GM15510 (cell line): Measurements from ENCODE around the gene PLCE1.

Source experiments
- POLR2A ChIP-seq: IDR thresholded peaks from 3 replicates; pipeline ENCODE4 v1.6.1; 2011; ENCODE audit warnings: borderline replicate concordance; ENCODE audit not compliant: insufficient read length; ENCODE audit errors: extremely low read depth

PLCE1 gene

DNA sequence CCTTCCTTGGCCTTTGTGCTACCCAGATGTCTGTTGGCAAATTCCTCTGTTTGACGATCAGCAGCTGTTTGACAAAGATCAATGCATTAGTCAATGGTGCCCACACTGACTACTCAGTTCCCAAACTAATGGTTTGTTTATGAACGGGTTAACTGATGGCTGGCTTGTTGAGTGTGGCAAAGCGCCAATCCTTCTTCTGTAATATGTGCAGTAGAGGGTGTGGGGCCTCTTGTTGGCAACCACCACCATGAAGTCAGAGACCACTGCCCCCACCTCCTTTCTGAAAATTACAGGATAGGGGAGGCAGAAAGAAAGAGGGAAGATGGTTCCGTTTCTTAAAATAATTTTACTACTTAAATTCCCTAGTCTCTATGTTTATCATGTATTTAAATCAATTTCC, 2.6 kb upstream of the PLCE1 start:
- TF ChIP-seq POLR2A, result no peak

DNA sequence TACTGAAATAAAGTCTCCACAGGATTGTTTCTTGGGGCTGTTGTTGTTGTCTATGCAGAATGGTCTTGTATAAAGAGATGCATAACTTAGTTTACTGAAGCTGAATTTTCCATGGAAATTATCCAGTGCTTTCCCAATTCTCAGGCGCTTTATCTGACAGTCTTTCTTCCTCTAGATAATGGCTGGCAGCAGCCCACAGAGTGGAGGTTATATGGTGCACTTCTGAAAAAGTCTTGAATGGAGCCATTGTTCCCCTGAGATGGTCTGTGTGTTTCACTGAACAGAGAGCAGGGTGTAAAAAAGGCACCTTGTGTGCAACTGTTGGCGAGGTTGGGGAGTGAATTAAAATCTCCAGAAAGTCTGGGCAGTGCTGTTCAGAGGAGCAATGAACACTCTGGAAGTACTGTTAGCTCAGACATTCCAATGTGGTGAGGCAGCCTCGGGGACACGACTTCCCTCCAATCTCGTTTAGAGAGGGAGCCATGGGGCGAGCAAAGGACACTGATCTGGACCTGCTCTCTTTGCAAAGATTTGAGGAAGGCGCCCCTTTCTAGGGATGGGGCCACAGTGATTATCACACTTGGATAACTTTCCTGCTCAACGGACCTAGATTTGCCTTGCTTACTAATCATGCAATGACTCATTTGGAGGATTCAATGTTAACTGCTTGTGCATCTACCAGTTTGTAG, 2.0 kb upstream of the PLCE1 start:
- TF ChIP-seq POLR2A, result no peak

DNA sequence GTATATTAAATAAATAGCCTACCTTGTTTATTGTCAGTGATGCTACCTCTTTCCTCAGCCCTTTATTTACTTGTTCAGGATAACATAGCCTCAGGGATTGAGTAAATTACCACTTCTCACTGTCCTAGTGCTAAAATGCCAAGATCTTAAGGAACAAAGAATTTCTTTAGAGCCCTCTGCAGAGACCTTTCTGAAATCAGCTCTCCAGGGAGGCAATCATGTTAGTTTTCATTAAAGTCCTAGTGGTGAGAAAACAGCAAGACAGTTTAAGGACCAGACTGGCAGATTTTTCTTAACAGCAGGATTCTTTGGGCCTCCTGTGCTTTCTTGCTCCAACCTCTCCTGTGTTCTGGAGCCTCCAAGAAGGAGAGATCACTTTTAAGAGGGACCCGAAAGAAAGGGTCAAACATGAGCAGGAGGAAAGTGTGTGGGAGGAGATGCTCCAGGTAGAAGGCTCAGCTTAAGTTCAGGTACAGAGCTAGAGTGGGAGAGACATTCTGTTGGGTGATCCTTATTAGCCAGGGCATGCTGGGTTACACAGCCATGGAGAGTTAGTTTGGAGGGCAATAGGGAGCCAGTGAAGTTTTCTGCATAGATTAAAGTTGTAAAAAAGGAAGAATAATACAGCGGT, 1.2 kb upstream of the PLCE1 start:
- TF ChIP-seq POLR2A, result no peak

DNA sequence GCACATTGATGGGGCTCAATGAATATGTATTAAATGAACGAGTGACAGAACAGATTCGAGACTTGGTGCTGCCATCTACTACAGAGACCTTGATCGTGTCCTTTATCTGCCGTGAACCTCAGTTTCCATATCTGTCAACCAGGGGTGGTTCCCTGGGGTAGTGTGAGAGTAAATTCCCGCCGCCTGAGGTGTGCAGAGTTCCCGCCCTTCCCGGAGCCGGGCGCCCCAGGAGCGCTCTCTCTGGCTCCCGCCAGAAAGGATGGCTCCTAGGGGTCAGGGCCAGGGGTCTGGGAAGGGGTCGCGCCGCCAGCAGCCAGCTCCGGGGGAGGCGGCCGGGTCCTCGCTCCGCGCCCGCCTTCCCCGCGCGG, 333 bp upstream of the PLCE1 start:
- no peak for TF ChIP-seq POLR2A

DNA sequence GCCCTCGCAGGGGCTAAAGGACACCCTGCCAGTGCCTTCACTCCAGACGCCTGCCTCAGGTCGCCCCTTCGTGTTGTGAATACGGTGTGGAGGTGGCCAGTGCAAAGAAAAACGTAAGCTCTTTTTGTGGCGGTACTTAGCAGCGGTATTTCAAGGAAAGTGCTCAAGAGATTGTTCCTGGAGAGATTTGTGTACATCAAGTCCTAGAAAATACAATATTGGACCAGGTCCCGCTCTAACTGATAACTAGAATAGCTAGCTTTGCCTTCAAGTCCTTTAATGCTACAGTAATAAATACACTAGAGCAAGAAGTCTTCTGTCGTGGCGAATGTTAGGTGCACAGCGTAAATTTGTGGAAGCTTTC, 689 bp downstream of the PLCE1 start:
- TF ChIP-seq POLR2A, result no peak

DNA sequence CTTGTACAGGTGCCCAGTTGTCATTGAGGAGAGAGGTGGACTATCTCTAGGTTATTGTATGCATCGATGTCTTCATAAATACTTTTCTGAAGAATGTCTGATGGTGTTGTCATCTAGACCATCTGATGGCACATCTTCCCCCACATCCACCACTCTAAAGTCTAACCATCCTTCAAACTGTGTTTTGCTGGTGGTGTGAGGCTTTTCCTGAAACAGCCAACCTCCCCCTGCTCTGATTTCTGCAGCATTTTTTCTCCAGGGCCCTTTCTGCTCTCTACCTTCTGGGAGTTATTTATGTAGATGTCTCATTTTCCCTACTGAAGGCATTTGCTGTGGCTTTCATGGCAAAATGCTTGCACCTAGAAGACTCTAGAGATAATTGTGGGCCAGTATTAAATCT, 1.5 kb downstream of the PLCE1 start:
- no peak for TF ChIP-seq POLR2A

DNA sequence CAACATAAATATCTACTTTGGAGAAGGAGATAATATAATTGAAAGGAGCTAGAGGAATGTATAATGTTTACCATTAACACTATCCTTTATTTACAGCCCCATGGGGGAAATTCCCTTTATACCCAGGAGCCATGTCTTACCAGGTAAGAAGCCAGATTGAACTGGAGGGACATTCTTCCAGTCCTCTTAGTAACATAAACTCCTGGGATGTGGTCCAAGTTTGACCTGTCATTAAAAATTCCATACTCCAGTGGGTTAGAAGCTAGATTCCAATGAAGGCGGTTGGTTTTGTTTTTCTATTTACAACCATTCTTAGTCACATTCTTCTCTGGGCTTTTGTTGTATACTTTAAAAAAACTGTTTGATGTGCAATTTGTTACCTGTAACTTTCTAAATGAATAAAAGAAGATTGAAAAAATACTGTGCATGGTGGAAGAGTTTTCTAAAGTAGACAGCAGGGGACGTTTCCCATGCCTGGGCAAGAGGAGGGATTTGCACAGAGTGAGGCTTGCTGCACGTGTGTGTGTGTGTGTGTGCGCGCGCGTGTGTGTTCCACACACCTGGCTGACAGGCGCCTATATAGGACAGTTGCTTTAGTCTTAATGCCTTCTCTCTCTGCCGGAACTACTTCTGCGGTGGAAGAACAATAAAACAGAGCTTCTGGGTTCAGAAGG, 2.0 kb downstream of the PLCE1 start:
- TF ChIP-seq POLR2A, result no peak

DNA sequence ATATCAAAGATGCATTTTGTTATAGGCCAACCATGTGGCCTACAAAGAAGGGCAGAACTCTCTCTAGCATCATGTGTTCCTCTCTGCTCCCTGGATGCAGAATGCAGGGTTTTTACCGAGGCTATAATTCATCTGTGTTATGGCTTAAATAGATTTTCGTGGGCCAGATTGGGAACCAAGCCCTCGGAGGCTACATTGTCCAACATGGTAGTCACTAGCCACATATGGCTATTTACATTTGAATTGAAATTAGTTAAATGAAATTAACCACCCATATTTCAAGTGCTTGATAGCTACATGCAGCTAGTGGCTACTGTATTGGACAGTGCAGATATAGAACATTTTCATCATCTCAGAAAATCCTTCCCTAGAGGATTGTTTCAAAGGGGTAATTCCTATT, 2.8 kb downstream of the PLCE1 start:
- no peak for TF ChIP-seq POLR2A

DNA sequence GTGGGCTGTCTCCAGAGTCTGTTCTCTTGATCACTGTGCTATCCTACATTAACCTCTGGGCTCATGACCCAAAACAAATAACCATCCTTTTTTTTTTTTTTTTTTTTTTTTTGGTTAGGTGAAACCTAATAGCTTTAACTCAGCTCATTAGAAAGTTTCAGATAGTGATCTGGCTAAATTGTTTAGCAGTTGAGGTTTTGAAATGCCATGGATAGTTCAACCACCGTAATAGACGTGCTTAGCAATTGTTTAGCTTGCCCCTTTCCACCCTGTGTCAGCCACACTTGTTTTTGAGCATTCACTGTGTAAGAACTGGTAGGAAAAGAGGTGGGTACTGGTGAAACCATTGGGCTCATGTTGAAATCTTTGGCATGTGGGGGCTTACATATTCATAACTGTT, 3.8 kb downstream of the PLCE1 start:
- no peak for TF ChIP-seq POLR2A

DNA sequence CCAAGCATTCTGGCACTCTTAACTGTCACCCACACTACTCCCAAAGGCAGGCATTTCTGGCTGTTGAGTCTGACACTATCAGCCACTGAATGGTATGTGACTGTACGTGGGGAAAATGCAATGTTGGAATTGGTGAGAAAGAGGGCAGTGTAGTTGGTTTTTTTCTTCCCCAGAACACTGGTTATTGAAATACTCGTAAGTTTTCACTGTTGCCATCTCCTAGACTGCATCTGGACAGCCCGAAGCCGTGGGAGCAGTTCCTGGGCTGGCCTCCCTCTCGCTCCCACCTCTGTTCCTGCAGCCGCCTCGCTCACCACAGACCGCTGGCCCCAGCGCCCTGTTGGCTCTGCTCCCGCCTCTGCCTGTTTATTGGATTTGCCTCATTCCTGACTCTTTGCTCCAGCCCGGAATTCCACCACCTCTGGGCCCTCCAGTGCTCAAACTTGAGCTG, 5.7 kb downstream of the PLCE1 start:
- no peak for TF ChIP-seq POLR2A

DNA sequence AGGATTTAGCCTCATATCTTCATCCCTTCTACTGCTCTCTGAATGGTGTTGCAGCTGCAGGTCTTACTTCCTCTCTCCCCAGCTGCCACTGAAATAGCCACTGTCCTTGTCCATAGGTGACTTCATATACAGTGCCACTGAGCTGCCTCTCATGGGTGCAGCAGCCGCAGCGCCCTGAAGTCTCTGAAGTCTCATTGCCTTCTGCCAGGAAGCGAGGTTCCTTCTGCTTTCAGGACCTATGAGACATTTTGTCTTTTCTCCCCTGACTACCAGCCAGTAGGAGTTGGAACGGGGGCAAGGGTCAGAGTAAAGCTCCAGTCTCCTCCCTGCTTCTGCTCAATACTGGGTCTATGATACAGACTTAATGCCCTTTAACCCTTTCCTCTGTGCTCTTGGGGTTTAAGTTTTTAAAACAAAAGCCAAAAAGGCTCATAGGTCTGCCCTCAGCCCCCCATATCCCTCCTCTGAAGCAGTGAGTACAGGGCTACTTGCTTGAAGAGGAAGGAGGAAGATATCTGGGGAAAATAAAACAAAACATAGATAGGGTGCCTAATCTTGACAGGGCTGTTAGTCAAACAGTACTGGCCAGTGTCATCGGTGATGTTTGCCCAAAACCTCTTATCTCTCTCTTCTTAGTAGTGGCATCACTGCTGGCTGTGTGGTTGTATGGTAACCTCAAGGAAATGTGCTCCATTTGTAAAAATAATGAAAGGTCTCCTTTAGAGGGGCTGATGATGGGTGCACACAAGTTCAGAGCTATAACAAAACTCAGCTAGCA, 7.1 kb downstream of the PLCE1 start:
- TF ChIP-seq POLR2A, result no peak

DNA sequence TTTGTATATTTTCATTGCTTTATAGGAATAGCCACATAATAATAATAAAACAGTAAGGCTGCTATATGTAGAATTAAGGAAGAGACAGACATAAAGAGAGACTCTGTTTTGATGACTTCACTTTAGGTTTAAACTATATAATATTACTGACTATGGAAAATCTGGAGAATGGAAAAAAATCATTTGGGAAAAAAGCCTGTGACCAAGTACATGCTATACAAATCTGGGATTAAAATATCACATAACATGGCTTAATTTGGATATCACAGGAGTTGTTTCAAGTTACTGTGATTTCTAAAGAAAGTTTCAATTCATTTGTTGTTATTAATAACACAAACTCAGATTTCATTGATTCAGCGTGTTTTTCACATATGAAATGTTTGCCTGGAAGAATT, 7.7 kb downstream of the PLCE1 start:
- no peak for TF ChIP-seq POLR2A

DNA sequence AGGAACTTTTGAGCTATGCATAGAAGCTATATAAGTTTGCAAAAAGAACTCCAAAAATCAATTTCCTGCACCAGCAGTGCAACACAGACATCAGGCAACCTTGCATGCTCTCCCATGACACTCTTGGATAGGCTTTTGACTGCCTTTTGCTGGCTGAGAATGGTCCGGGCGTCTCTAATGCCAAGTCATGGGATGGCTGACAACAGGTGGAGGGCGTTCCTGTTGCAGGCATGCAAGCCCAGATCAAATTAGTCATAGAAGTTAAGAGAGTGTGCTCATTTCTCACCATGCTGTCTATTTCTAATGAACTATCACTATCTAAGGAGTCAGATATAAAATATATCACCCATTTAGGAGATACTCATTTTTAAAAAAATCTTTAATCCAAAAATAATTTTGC, 8.4 kb downstream of the PLCE1 start:
- no peak for TF ChIP-seq POLR2A

DNA sequence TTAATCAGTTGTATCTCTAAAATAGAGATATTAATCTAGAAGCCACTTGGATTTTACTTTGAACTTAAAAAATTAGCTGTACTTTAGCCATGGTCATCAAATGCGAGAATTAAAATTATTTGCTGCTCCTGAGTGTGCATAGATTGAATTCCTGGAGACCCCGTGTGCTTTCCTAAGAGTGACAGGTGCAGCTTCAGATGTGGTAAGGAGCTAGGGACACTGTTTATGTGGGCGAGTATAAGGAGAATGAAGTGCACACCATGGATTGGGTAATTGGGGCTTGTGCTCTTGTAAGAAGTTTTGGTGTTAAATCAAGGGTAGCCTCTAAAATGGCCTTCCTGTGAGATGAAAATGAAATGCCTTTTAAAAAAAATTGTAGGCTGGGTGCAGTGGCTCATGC, 9.8 kb downstream of the PLCE1 start:
- no peak for TF ChIP-seq POLR2A

DNA sequence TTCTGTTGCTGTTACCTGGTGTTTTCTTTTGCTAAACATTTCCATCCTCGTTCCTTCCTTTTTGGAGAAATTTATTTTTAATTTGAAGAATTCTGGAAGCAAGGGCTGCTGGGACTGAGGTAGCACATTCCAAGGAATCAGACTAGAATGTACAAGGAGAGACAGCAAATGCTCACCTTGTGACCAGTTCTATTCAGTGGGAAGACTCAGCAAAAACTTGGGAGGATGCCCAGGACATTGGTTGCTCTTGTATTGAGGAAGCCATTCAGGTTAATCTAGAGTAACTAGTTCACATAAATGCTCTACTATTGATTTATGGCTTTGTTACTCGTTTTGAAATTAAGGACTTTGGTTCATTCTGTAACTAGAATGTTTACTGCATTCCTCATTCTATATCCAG, 11.3 kb downstream of the PLCE1 start:
- TF ChIP-seq POLR2A, result no peak

DNA sequence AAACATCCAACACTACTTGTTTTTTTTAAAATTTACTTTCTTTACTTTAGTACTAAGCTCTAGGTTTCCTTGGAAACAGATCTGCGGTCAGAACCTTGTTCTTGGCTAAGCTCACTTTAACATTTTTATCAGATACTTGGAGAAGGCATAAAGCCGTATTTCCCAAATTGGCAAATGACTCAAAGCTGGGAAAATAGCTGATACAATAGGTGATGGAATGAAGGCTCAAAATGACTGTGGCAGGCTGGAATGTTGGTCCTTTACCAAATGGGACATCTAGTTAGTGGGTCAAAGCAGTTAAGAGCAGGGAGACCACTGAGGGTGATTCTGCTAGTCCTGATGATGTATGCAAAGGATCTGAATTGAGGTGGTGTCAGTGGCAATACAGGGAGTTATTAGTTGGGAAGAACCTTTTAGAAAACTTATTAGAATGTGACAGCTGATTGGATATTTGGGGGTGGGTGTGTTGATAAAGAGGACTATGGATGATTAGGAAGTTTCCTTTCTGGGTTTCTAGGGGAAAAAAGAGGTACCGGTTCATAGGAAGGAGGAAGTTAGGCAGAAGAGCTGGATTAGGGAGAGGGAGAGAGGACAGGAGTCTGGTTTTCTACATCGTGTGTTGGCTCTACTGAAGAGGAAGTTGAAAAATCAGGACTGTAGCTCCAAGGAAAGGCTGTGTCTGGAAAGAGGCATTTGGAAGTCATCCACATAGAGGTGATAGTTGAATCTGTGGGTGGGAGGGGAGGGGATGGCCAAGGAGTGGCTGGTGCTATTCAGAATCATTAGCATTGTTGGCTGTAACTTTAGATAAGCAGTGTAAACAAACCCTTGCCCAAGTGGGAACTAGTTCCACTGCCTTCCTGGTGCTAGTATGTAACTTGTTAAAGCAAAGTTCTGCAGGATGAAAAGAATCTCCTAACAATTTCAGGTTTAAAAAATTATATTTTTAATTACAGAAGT, 13.1 kb downstream of the PLCE1 start:
- TF ChIP-seq POLR2A, result no peak
